GM19468 (cell line): ENCODE results near the gene DCUN1D1.
"Not testable (repeated sequence)": the region's sequence is repeated elsewhere in the genome, so short reads cannot be mapped to it uniquely, and the experiment has no call there.

Experiments used
- ATAC-seq: cut with Tn5 transposase; IDR thresholded peaks from one replicate; pipeline ENCODE4 v1.9.1; 2021; ENCODE audit warnings: mild to moderate bottlenecking, moderate library complexity, moderate number of reproducible peaks; ENCODE audit not compliant: unreplicated experiment; ENCODE audit errors: extremely low read depth

DCUN1D1 gene

DNA sequence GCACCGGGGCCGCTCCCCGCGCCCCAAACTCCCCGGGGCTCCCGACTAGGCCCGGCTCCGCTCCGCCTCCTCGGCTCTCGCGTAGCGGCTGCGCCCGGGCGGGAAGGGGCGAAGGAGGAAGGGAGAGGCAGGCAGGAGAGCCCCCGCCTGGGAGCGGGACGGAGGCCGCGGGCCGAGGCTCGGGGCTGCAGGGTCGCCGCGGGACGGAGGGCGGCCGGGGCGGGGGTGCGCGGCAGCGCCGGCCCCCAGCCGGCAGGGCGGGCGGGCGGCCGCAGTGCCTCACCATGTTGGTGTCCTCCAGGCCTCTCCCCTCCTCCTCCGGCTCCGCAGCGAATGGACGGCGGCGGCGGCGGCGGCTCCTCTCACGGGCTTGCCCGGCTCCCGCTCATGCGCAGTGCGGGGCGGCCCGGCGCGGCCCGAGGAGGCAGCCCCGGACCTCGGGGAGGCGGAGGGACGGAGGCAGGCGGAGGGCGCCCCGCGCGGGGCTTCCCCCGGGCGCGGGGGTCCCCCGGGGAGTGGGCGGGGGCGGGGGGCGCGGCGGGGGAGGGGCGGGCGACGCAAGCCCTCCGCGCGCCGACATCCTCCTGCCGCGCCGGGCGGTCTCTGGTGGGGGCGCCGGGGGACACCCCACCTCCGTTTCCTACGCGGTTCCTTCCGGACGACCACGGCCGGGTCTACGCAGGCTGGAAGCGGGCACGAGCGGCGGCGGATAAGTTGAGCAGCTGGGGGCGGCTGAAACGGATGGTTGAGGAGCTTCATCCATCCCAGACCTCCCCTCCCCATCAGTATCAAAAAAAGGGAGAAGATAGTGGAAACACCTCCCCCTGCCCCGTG lies at the start of gene DCUN1D1:
TSS of gene DCUN1D1 (minus strand) at position 335 of the 834 bp plus-strand sequence. CDS start at position 286, 49 bp downstream.
- peak; percentile 85 for ATAC-seq

DNA sequence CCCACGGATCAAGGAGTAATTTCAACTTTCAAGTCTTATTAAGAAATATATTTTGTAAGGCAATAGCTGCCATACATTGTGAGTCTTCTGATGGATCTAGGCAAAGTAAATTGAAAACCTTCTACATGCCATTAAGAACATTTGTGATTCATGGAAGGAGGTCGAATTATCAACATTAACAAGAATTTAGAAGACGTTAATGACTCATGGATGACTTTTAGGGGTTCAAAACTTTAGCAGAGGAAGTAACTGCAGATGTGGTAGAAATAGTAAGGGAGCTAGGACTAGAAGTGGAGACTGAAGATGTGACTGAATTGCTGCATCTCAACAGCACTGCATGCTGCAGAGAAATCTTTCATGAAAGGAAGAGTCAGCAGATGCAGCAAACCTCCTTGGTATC lies 48.1 kb upstream of the DCUN1D1 start:
- ATAC-seq, result no peak

DNA sequence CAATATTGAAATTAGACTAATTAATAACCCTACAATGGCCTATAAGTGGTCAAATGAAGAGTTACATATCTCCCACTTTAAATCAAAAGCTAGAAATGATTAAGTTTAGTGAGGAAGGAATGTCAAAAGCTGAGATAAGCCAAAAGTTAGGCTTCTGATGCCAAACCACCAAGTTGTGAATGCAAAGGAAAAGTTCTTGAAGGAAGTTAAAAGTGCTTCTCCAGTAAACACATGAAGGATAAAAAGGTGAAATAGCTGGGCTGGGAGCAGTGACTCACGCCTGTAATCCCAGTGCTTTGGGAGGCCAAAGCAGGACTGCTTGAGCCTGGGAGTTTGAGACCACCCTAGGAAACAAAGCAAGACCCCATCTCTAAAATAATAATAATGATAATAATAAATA lies 46.9 kb upstream of the DCUN1D1 start:
- no peak for ATAC-seq

- no peak for ATAC-seq
Observed at GRCh38 chr3:183022936-183023516, 42.7 kb upstream of the DCUN1D1 start.

DNA sequence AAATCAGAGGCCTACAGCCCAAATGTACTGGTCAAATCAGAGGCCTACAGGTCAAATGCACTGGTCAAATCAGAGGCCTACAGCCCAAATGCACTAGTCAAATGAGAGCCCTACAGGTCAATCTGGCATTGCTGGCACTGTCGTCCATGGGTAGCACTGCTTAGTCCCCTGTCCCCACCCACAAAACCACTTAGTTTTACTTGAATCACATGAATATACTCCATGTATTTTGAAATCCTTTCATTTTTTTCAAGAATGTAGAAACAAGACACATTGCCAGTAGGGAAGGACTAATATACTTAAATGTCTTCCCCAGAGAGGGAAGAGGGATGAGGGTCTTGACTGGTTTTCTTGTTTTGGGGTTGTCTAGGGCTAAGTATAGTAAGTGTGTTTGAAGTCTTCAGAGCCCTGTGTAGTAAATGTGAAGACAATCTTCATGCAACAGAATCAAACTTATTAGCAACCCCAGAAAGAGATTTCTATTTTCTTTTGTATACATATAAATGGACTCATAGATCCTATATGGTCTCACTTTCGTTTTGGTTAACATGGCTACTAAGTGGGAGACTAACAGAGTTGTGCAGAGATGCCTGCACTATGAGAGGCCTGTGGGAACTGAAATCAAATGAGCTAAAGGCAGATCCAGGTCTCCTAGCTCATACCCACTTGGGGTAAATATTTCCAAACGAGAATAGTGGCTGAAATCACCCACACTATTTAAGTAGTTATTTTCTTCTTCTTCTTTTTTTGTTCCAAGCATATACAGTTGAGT lies 38.3 kb upstream of the DCUN1D1 start:
- ATAC-seq, result no peak

- ATAC-seq, result no peak
Observed at GRCh38 chr3:183015185-183015584, 34.8 kb upstream of the DCUN1D1 start.

DNA sequence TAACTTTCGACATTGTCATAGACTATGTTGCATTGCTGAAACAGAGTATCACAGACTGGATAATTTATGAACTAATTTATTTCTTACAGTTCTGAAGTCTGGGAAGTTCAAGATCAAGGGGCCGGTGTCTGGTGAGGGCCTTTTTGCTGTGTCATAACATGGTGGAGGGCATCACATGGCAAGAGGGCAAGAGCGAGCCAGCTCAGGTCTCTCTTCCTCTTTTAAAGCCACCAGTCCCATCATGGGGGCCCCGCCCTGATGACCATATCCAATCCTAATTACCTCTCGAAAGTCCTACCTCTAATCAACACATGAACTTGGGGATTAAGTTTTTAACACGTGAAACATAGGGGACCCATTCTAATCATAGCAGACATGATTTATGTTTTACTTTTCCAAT lies 33.5 kb upstream of the DCUN1D1 start:
- no peak for ATAC-seq

- no peak for ATAC-seq
Observed at GRCh38 chr3:183013074-183013473, 32.7 kb upstream of the DCUN1D1 start.

GRCh38 chr3:183008800-183009199 lies 28.5 kb upstream of the DCUN1D1 start:
- no peak for ATAC-seq

- no peak for ATAC-seq
Observed at GRCh38 chr3:183008303-183008702, 28.0 kb upstream of the DCUN1D1 start.

- ATAC-seq, result no peak
Observed at GRCh38 chr3:183006396-183007002, 26.2 kb upstream of the DCUN1D1 start.

DNA sequence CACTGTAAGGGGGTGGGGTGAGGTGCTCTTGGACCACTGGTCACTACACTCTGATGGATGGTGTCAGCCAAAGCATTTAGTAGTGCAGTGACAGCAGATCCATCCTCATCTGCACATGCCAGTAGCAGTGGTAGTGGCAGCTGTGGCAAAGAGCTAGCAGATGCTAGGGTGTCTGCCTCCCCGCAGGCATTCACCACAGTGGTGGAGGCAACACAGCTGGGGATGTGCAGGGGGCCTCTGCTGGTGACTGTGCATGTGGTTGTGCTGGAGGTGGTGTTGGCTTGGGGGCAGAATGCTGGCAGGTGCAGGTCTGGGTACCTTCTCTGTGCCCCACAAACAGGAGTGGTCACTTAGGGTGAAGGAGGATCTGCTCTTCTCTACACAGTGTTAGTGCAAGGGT lies 19.4 kb upstream of the DCUN1D1 start:
- no peak for ATAC-seq

DNA sequence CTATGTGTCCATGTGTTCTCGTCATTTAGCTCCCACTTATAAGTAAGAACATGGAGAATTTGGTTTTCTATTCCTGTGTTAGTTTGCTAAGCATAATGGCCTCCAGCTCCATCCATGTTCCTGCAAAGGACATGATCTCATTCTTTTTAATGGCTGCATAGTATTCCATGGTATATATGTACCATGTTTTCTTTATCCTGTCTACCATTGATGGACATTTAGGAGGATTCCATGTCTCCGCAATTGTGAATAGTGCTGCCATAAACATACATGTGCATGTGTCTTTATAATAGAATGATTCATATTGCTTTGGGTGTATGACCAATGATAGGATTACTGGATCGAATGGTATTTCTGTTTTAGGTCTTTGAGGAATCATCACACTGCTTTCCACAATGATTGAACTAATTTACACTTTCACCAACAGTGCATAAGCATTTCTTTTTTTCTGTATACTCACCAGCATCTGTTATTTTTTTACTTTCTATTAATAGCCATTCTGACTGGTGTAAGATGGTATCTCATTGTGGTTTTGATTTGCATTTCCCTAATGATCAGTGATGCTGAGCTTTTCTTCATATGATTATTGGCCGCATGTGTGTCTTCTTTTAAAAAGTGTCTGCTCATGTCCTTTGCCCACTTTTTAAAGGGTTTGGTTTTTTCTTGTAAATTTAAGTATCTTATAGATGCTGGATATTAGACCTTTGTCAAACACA lies 13.3 kb upstream of the DCUN1D1 start:
- not testable (repeated sequence) for ATAC-seq

GRCh38 chr3:182989566-182989965 lies 9.2 kb upstream of the DCUN1D1 start:
- ATAC-seq, result no peak

- no peak for ATAC-seq
Observed at GRCh38 chr3:182986021-182986420, 5.7 kb upstream of the DCUN1D1 start.

DNA sequence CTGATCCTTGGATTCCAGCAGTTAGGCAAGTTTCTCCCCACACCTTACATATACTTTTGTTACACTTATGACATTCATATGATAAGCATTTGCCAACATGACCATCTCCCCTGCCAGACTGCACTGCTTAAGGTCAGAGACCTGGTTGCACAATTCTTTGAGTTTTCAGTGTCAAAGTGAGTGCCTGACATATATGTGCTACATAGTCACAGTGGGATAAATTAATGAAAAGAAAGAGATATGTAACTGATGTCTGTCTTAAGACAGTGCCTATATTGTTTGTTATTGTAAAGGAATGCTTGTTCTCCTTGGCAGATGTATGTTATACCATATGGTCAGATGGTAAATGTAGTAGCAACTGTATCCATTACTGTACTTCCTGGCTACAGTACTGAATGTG lies 3.5 kb upstream of the DCUN1D1 start:
- no peak for ATAC-seq

DNA sequence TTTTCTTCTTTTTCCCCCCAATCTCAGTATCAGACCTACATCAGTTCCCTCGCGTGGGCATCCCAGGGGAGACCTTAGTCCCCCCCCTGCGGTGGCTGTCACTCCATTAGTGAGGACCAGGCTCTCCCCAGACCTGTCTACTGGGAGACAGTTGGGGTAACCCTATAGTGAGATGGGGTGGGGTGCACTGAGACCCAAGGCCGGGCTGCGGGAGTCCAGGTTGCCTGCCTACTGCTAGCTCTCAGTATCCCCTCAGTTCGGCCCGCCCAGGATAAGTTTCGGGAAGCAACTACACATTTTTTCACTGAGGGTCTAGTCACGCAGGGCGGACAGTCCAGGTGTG lies 671 bp upstream of the DCUN1D1 start:
- no peak for ATAC-seq

GRCh38 chr3:182979674-182980191 lies 605 bp downstream of the DCUN1D1 start:
- peak; percentile 9 for ATAC-seq

DNA sequence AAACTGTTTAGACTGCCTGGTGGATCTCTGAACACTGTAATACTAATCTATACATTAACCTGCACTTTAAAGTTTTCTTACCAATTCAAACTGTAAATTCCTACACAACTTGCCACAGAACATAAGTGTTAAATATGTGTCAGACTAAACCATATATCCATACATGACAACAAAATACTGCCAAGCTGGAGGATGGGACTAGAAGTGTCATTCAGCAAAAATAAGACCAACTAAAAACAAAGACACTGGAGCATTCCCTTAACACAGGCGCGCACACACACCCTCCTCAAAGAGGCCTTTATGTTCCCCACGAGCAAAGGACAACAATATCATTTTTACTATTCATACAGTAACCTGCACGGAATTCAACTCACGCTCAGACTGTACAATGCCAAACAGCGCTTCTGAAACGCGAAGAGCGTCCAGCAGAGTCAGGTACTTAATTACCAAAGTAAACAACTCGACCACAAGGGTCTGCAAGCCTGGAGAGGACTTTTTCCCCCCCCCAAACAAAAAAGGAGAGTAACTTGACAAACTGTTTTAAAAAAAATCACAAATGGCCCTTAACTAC lies 1.1 kb downstream of the DCUN1D1 start:
- ATAC-seq, result no peak

DNA sequence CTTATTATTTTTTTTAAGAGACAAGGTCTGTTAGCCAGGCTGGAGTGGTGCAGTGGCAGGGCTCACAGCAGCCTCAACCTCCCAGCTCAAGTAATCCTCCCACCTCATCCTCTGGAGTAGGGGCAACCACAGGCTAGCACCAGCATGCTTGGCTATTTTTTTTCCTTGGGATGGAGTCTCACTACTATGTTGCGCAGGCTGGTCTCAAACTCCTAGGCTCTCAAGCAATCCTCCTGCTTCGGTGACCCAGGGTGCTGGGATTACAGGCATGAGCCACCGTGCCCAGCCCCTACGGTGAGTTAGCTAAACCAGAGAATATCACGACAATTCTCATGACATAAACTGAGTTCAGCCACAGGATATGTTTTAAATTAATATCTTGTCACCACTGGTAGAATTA lies 2.0 kb downstream of the DCUN1D1 start:
- no peak for ATAC-seq
